HG02852 (cell line): ENCODE results near the gene PSME4.
A peak's percentile ranks its signal among the peaks of the same experiment; 100 is the strongest.

Experiments
- ATAC-seq: cut with Tn5 transposase; IDR thresholded peaks from one replicate; pipeline ENCODE4 v1.9.1; 2021; ENCODE audit warnings: mild to moderate bottlenecking, moderate library complexity; ENCODE audit not compliant: unreplicated experiment

The PSME4 gene

GRCh38 chr2:53970724-53971602, at the start of gene PSME4:
Gene PSME4 (minus strand): TSS chr2:53970993. CDS start chr2:53970784, 209 bp downstream.
- ATAC-seq, result peak; percentile 87

GRCh38 chr2:54015798-54016699, 45.3 kb upstream of the PSME4 start:
- no peak for ATAC-seq

- ATAC-seq, result no peak
These were observed 43.2 kb upstream of the PSME4 start for GRCh38 chr2:54013996-54014395.

GRCh38 chr2:54012538-54013141, 41.8 kb upstream of the PSME4 start:
- ATAC-seq, result no peak

GRCh38 chr2:54009549-54009948, 38.8 kb upstream of the PSME4 start:
- no peak for ATAC-seq

GRCh38 chr2:54008439-54008838, 37.6 kb upstream of the PSME4 start:
- no peak for ATAC-seq

GRCh38 chr2:54000524-54000923, 29.7 kb upstream of the PSME4 start:
- ATAC-seq, result no peak

GRCh38 chr2:54000122-54000521, 29.3 kb upstream of the PSME4 start:
- no peak for ATAC-seq

- no peak for ATAC-seq
These were observed 28.0 kb upstream of the PSME4 start for GRCh38 chr2:53998834-53999233.

GRCh38 chr2:53994818-53995808, 24.3 kb upstream of the PSME4 start:
- ATAC-seq, result peak; percentile 82

- no peak for ATAC-seq
These were observed 21.2 kb upstream of the PSME4 start for GRCh38 chr2:53991948-53992347.

- no peak for ATAC-seq
These were observed 18.5 kb upstream of the PSME4 start for GRCh38 chr2:53989210-53989862.

GRCh38 chr2:53987336-53987921, 16.6 kb upstream of the PSME4 start:
- peak; percentile 71 for ATAC-seq

GRCh38 chr2:53985646-53986045, 14.9 kb upstream of the PSME4 start:
- ATAC-seq, result no peak

- peak; percentile 38 for ATAC-seq
These were observed 647 bp downstream of the PSME4 start for GRCh38 chr2:53969968-53970723.

GRCh38 chr2:53969285-53969967, 1.4 kb downstream of the PSME4 start:
- ATAC-seq, result no peak

GRCh38 chr2:53964987-53965687, 5.7 kb downstream of the PSME4 start:
- ATAC-seq, result no peak
